PC-9 (cell line): ENCODE data around the gene TSPEAR. TPM values are rescaled to one million over a fixed set of nuclear protein-coding genes. Genes with fewer than 3 reads are reported as not detected.

Source experiments
- BruUV-seq: library from RNA; stranded (reverse); fragments of 400-500 nt; replicated peaks from 2 replicates; lab custom pipeline; 2021; lab: Mats Ljungman, UMichigan
- CTCF ChIA-PET: fragments of 300-600 bp; sonication (Branson Sonifier 250); formaldehyde crosslinking; loops from one replicate; lab custom pipeline; 2022; ENCODE audit warnings: antibody characterized with exemption; lab: Charles Lee
- POLR2A ChIA-PET: fragments of 300-600 bp; sonication (Branson Sonifier 250); formaldehyde crosslinking; loops from one replicate; lab custom pipeline; 2022; ENCODE audit warnings: antibody characterized with exemption; ENCODE audit not compliant: unreplicated experiment; lab: Charles Lee
- DNase-seq, 2 experiments: peaks; one replicate each; pipeline versions ENCODE4 v3.0.0 to v3.0.0-alpha.2; 2015 to 2022; ENCODE audit warnings: mixed read lengths in 1 of 2
- H2AFZ ChIP-seq: fragments of 200-600 bp; sonication (generic); 2 replicates; pipeline ENCODE4 v1.8.1; 2017; ENCODE audit warnings: antibody characterized with exemption
- H3F3A ChIP-seq: fragments of 200-600 bp; sonication (generic); 2 replicates; pipeline ENCODE4 v1.8.1; 2017; ENCODE audit warnings: antibody characterized with exemption, mild to moderate bottlenecking, low read depth; ENCODE audit not compliant: insufficient read depth
- H3K27ac ChIP-seq: fragments of 200-600 bp; sonication (generic); 2 replicates; pipeline ENCODE4 v1.6.1; 2016; ENCODE audit warnings: mixed run types
- H3K27me3 ChIP-seq: fragments of 200-600 bp; sonication (generic); 2 replicates; pipeline ENCODE4 v1.6.1; 2016; ENCODE audit warnings: low read depth, mixed run types; ENCODE audit not compliant: insufficient read depth
- H3K36me3 ChIP-seq: fragments of 200-600 bp; sonication (generic); 2 replicates; pipeline ENCODE4 v1.6.1; 2016; ENCODE audit warnings: low read depth, mixed run types
- H3K4me1 ChIP-seq: fragments of 200-600 bp; sonication (generic); replicated peaks from 2 replicates; pipeline ENCODE4 v1.6.1; 2016; ENCODE audit warnings: mixed run types; ENCODE audit not compliant: insufficient read depth
- H3K4me2 ChIP-seq: fragments of 200-600 bp; sonication (generic); 2 replicates; pipeline ENCODE4 v1.6.1; 2017; ENCODE audit warnings: mixed run types
- H3K4me3 ChIP-seq: fragments of 200-600 bp; sonication (generic); 2 replicates; pipeline ENCODE4 v1.6.1; 2016; ENCODE audit warnings: mixed run types
- H3K79me2 ChIP-seq: fragments of 200-600 bp; sonication (generic); 2 replicates; pipeline ENCODE4 v1.6.1; 2017; ENCODE audit warnings: low read depth, mixed run types
- H3K9me2 ChIP-seq: fragments of 200-600 bp; sonication (generic); 2 replicates; pipeline ENCODE4 v1.8.1; 2017; ENCODE audit warnings: mild to moderate bottlenecking; ENCODE audit not compliant: insufficient read depth
- H3K9me3 ChIP-seq: fragments of 200-600 bp; sonication (generic); 2 replicates; pipeline ENCODE4 v1.8.1; 2016; ENCODE audit warnings: low read depth; ENCODE audit not compliant: insufficient read depth
- H4K20me1 ChIP-seq: fragments of 200-600 bp; sonication (generic); 2 replicates; pipeline ENCODE4 v1.8.1; 2017; ENCODE audit not compliant: insufficient read depth
- CTCF ChIP-seq: fragments of 200-600 bp; sonication (generic); conservative IDR thresholded peaks from 2 replicates; pipeline ENCODE4 v1.6.1; 2017; ENCODE audit warnings: mixed run types, antibody characterized with exemption, mild to moderate bottlenecking, moderate library complexity
- EZH2 ChIP-seq: fragments of 200-600 bp; sonication (generic); IDR thresholded peaks from 2 replicates; pipeline ENCODE4 v1.8.0; 2017; ENCODE audit warnings: antibody characterized with exemption, low read depth
- intact Hi-C: fragments of 100-400 bp; cut with micrococcal nuclease; formaldehyde crosslinking; loops from one replicate; pipeline ENCODE4 v1.10.0; 2022; ENCODE audit not compliant: unreplicated experiment
- total RNA-seq: library from RNA; stranded (reverse); gene quantifications from 2 replicates; pipeline ENCODE4 v1.2.3, GENCODE V29; 2021

The TSPEAR gene
- total RNA-seq, 1 experiment from 2014 or later: not detected

GRCh38 chr21:44569861-44570517, 141.4 kb downstream of the TSPEAR start:
- ChIA-PET POLR2A (no interaction called here), CTCF (no interaction called here)
- H3K4me1 ChIP-seq: no peaks in the 10 kb centered on the region
- H3K4me2 ChIP-seq: no peak overlapping the region
- H3K79me2 ChIP-seq: no peaks in the 10 kb centered on the region
- no peaks in the 10 kb centered on the region for H3K36me3 ChIP-seq
- H3K27ac ChIP-seq: no peak overlapping the region
- intact Hi-C loops: no loop called here
- H3F3A ChIP-seq: no peaks in the 10 kb centered on the region
- H3K4me3 ChIP-seq: no peak overlapping the region
- TF ChIP-seq EZH2: no peak
- TF ChIP-seq CTCF: no peak
- peaks cover 59% of the 10 kb centered on the region for H3K27me3 ChIP-seq
- no peaks in the 10 kb centered on the region for H3K9me3 ChIP-seq
- no peaks in the 10 kb centered on the region for H4K20me1 ChIP-seq
- no peaks in the 10 kb centered on the region for H3K9me2 ChIP-seq
- DNase-seq: no peak
- no peak overlapping the region for H2AFZ ChIP-seq
- BruUV-seq: no TSS peak

- ChIA-PET POLR2A (no interaction called here), CTCF (no interaction called here)
- H3K36me3 ChIP-seq: no peaks in the 10 kb centered on the region
- H3K4me1 ChIP-seq: no peaks in the 10 kb centered on the region
- no peaks in the 10 kb centered on the region for H3K79me2 ChIP-seq
- H2AFZ ChIP-seq: no peak overlapping the region
- H3K27ac ChIP-seq: no peak overlapping the region
- H3K4me3 ChIP-seq: no peak overlapping the region
- no peak overlapping the region for H3K4me2 ChIP-seq
- no peak for TF ChIP-seq CTCF
- TF ChIP-seq EZH2: no peak
- H3K27me3 ChIP-seq: peaks cover 62% of the 10 kb centered on the region
- intact Hi-C loops: no loop called here
- H3K9me2 ChIP-seq: no peaks in the 10 kb centered on the region
- no peaks in the 10 kb centered on the region for H3F3A ChIP-seq
- no peak for DNase-seq
- H3K9me3 ChIP-seq: no peaks in the 10 kb centered on the region
- no TSS peak for BruUV-seq
- no peaks in the 10 kb centered on the region for H4K20me1 ChIP-seq
Observed at GRCh38 chr21:44568667-44569556, 142.5 kb downstream of the TSPEAR start.

DNA sequence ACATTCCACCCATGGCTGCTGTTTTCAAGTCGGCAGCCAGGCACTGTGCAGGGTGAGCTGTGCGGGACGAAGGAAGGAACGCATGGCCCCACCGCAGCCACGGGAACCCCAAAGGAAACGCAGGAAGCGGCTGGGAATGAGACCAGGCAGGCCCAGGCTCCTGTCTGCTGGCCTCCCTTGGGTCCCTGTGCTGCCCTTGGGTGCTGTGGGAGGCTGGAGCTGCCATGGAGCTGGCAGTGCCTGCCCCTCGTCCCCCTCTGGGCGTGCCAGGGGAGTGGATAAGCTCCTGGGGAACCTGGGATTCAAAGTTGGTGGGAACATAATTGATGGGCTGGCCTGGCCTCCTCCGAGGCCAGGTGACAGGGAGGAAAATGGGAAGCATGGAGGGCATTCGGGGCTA, 143.1 kb downstream of the TSPEAR start:
- Histone ChIP-seq H3K4me3 (no peak overlapping the region), H3K9me3 (no peaks in the 10 kb centered on the region), H4K20me1 (no peaks in the 10 kb centered on the region), H3K4me1 (no peaks in the 10 kb centered on the region), H3K9me2 (no peaks in the 10 kb centered on the region), H3F3A (no peaks in the 10 kb centered on the region), H3K36me3 (no peaks in the 10 kb centered on the region), H3K4me2 (no peak overlapping the region), H3K27ac (no peak overlapping the region), H2AFZ (no peak overlapping the region), H3K79me2 (no peaks in the 10 kb centered on the region), H3K27me3 (peaks cover 64% of the 10 kb centered on the region)
- no TSS peak for BruUV-seq
- CTCF ChIA-PET: no interaction called here
- intact Hi-C loops: no loop called here
- DNase-seq: no peak
- POLR2A ChIA-PET: no interaction called here
- TF ChIP-seq EZH2: no peak
- TF ChIP-seq CTCF: no peak
